Stimulated activated CD8-positive, alpha-beta memory T cell treated with anti-CD3 and anti-CD28 coated beads, Interleukin-12 subunit alpha, Interleukin-12 subunit beta, amount 100 ng/mL, for 1 hour (primary cell): Measurements from ENCODE around the gene ISL2.

ENCODE experiments used
- DNase-seq: peaks from one replicate; pipeline ENCODE4 v3.0.0-alpha.2; 2020; ENCODE audit warnings: low read depth

ISL2 gene

DNA sequence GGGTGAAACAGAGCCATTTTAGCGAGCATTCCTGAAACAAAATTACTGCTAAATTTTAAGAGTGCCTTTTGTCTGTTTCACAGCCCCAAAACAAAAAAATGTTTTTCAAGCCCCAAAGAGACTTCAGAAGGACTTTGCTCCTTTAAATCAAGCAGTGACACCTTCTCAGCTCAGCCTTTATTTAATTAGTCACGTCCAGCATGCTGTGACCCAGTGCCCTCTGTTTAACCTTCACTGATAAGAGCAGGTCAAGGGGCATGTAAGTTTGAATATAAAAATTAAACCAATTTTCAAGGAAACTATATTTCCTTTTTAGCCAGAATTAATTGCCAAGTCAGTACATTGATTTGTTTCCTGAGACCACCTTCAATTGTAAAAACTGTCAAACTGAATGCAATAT lies 40.6 kb downstream of the ISL2 start:
- no peak for DNase-seq

DNA sequence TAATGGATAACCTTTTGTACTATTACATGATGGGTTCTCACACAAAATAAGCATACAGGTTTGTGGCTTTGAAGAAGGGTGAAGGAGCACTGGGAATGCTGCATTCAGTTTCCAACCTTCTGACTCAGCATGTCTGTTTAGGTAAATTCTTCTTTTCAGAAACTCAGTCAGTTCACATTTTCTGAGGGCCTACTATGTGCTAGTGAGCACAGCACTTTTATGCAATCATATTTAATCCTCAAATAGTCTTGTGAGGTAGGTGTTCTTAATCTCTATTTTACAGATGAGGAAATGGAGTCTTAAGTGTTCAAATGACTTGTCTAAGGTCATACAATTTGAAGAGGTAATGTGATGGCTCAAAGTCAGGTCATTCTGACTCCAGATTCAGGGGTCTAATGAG lies 41.2 kb downstream of the ISL2 start:
- DNase-seq: no peak

DNA sequence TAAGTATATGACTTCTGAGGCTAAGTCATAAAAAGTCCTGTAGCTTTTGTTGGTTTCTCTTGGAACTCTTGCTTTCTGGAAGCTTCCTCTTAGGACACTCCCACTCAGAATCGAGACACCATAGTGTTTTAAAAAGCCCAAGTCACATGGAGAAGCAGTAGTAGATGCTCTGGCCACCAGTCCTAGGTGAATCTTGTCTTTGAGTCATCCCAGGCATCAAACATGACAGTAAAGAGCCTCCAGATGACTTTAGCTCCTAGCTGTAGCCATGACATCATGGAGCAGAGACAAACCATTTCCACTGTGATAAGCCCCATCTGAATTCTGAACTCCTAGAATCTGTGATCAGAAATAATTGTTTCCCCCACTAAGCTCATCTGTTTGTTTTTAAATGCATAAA lies 42.1 kb downstream of the ISL2 start:
- DNase-seq: no peak

DNA sequence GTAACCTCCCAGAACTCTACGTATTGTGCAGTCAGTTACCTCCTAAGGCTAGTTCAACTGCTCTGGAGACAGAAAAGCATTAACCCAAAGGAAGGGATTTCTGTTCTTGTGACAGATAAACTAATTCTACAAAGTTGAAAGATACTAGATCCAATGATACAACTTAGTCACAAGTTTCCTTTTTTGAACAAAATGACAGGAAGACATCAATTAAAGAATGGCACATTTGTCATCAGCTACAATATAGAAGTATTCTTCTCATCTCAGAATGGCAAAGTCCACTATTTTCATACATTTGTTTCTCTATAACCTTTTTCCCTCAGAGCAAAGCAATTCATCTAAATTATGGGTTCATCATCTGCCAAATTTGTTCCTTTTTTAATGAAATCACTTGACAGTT lies 43.7 kb downstream of the ISL2 start:
- no peak for DNase-seq

DNA sequence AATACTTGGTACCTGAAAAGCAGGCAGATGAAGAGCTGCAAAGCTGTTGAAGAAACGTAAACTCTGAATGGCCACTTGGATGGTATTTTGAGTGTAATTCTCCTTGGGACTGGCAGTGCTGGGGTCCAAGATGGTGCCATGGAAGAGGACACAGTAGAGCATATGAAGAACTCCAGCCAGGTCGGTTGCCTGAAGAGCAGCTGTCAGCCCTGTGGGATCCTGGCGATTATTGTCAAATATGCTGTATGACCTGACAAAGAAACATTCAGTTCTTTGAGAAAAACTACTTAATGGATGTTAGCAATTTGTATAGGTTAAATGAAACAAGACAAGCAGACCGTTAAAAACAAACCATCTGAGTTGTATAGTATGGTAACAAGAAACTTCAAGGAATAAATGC lies 44.8 kb downstream of the ISL2 start:
- no peak for DNase-seq

DNA sequence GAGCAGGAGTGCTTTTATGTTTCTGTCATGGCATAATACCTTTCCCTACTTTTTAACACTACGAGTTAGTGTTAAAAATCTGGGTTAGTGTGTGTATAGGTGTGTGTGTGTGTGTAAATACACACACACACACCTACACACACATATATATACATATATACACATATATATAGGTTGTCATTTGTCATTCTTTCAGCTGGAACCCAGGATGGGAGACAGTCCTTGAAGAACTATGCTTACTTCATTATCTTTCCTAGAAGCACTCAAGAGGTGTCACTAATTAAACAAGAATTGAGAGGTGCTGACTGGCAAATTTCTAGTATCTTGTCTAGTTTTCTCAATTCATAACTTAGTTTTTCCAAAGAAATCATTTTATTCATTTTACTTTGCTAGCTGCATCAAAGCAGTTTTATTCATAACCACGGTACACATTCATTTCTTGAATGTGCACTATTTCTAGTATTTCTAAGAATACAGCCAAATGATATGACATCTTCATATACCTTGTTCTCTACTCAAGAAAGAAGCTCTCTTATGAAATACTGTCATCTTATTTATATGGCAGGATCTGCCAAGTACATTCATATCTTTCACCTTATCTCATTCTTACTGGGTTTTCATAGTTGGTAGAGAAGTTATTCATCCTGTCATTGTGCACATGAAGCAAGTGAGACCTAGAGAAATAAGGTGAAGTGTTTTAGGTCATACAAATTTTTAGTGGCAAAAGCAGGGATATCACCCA lies 46.6 kb downstream of the ISL2 start:
- DNase-seq: no peak

DNA sequence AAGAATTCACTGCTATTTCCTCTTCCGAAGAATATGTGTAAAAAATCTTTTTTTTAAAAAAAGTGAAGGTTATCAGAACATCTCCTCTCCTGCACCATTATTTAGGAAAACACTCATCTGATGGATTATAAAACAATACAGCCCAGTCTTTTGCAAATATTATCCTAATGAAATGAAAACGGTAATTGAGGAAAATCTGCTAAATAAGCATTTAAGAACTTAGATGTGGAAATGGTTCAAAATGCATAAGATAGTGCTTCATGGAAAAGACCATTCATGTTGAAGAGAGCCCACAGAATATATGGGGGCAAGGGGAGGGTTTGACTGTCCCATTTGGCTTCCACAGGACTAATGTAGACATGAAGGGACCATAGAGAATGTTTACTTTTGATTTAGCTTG lies 47.8 kb downstream of the ISL2 start:
- no peak for DNase-seq

DNA sequence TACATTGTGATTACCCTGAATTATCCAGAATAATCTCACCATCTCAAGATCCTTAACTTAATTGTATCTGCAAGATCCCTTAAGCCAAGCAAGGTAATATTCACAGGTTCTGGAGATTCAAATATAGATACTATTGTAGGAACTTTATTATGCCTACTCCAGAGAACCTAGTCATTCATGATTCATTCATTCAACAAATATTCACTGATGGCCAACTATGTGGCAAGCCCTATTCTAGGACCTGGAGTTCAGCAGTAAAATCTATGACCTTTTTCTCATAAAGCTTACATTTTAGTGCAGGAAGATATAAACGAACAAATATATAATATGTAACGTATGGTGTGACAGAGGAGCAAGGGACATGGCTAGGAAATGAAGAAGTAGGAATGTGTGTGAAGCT lies 49.6 kb downstream of the ISL2 start:
- DNase-seq: no peak

DNA sequence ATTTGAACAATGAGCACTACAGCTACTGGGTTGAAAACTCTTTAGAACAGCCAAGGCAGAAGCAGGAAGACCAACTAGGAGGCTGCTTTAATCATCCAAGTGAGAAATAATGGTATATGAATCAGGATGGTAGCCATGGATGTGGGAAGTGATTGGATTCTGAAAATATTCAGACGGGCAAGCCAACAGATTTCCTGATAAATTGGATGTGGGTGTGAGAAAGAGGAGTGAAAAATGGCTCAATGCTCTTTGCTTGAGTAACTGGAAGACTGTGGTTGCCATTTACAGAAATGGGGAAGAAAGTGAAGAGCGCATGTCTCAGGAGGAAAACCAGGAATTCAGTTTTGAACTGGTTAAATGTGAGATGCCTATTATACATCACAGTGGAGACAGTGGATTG lies 50.4 kb downstream of the ISL2 start:
- DNase-seq: no peak

DNA sequence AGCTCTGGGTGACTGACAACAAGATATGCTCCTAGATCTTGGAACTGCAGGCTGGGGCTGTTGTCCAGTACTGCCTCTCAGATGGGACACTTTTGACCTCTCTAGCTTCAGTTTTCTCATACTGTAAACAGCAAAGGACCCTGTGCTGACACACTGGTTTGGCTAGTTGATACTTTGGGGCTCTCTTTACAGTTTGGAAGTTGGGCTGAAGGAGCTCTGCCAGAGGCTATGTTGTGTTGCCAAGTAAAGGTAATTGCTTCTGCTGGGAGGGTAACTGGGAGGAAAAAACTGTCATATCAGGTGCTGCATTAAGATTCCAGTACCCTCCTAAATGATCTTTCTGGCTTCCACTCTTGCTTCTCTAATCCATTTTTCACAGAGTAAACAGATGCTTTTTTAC lies 54.0 kb downstream of the ISL2 start:
- no peak for DNase-seq

DNA sequence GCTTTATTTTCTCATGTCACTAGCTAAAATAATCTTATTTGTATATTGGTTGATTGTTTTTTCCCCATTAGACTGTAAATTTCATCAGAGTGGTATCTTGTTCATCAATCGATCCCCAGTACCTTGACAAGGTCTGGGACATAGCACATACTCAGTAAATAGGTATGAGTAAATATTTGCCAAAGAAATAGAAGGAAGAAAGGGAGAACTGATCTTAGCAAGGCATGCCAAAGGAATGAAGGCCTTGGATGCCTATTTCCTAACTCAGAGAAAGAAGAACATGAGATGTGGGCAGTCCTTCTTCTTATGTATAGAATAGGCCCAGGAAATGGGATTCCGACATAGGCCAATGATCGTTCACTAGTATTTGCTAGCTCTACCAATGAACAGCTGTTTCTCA lies 54.7 kb downstream of the ISL2 start:
- no peak for DNase-seq

DNA sequence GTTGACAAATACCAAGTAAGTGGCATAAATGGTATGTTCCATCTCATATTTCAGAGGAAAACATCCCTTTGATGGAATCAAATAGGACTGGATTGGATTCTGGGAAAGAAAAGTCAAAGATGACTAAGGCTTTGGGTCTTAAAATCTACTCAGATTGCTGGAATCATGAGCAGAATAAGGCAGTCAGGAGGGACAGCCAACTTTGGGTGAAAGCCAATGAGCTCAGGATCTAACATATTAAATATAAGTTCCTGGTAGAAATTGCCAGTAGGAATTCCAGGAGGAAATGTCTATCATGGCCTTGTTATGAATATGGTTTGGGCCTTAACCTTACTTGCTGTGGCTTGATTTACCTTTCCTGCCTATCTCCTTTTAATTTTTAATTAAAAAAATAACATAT lies 55.3 kb downstream of the ISL2 start:
- no peak for DNase-seq
